Common myeloid progenitor, CD34-positive (primary cell): ENCODE results near the gene STKLD1.

Experiments
- CTCF ChIA-PET: fragments of 350-600 bp; sonication (Branson Sonifier 250); formaldehyde crosslinking; loops from one replicate; lab custom pipeline; 2021; ENCODE audit warnings: antibody characterized with exemption; lab: Charles Lee
- POLR2A ChIA-PET: fragments of 350-600 bp; sonication (Branson Sonifier 250); formaldehyde crosslinking; loops from one replicate; lab custom pipeline; 2021; ENCODE audit warnings: antibody characterized with exemption; lab: Charles Lee
- DNase-seq, 3 donors: peaks; one replicate each; pipeline versions ENCODE4 v3.0.0 to v3.0.0-alpha.2; 2013
- H3K27ac ChIP-seq, 2 experiments: 1 replicate in 1 of 2; 2 replicates in 1 of 2; pipeline ENCODE4 v1.7.0; 2013; ENCODE audit warnings: inconsistent platforms in 2 of 2, low read length in 2 of 2, mild to moderate bottlenecking in 2 of 2, low read depth in 1 of 2, moderate library complexity in 1 of 2; ENCODE audit not compliant: severe bottlenecking in 2 of 2, insufficient read depth in 1 of 2, poor library complexity in 1 of 2
- H3K27me3 ChIP-seq, 5 experiments: replicated peaks in 2 of 5; 1 replicate in 3 of 5; 2 replicates in 2 of 5; pipeline versions ENCODE4 v1.6.1 to v1.7.0; 2013; ENCODE audit warnings: low read length in 4 of 5, mild to moderate bottlenecking in 2 of 5, moderate library complexity in 2 of 5, inconsistent platforms in 1 of 5; ENCODE audit not compliant: insufficient read depth in 5 of 5, control insufficient read depth in 4 of 5
- H3K36me3 ChIP-seq, 4 experiments: 1 replicate in 2 of 4; 2 replicates in 2 of 4; pipeline versions ENCODE4 v1.6.1 to v1.7.0; 2013; ENCODE audit warnings: low read length in 3 of 4, control low read depth in 1 of 4, mild to moderate bottlenecking in 1 of 4; ENCODE audit not compliant: control insufficient read depth in 4 of 4, insufficient read depth in 4 of 4
- H3K4me1 ChIP-seq, 4 experiments: 1 replicate in 3 of 4; 2 replicates in 1 of 4; pipeline versions ENCODE4 v1.6.1 to v1.7.1; 2013; ENCODE audit warnings: low read length in 3 of 4, mild to moderate bottlenecking in 3 of 4, control low read depth in 1 of 4, inconsistent platforms in 1 of 4, moderate library complexity in 1 of 4; ENCODE audit not compliant: control insufficient read depth in 4 of 4, insufficient read depth in 4 of 4; ENCODE audit errors: control extremely low read depth in 1 of 4
- H3K4me3 ChIP-seq, 7 experiments: 1 replicate in 4 of 7; 2 replicates in 3 of 7; pipeline versions ENCODE4 v1.5.1 to v1.7.0; 2013; ENCODE audit warnings: mild to moderate bottlenecking in 7 of 7, low read length in 6 of 7, moderate library complexity in 6 of 7, inconsistent platforms in 2 of 7, low read depth in 2 of 7, control low read depth in 1 of 7; ENCODE audit not compliant: insufficient read depth in 4 of 7, control insufficient read depth in 1 of 7; ENCODE audit errors: extremely low read depth in 1 of 7
- H3K9me3 ChIP-seq, 5 experiments: 1 replicate in 4 of 5; 2 replicates in 1 of 5; pipeline versions ENCODE4 v1.6.1 to v1.7.1; 2013; ENCODE audit warnings: low read length in 4 of 5, mild to moderate bottlenecking in 2 of 5, inconsistent platforms in 1 of 5, low read depth in 1 of 5, moderate library complexity in 1 of 5; ENCODE audit not compliant: control insufficient read depth in 4 of 5, insufficient read depth in 2 of 5; ENCODE audit errors: control extremely low read depth in 1 of 5
- WGBS: methylation state at CpG from one replicate; pipeline ENCODE4 v1.1.5; 2013; ENCODE audit not compliant: insufficient coverage; 5-methylcytosine and 5-hydroxymethylcytosine counted together

The STKLD1 gene

GRCh38 chr9:133342570-133342969, 33.6 kb upstream of the STKLD1 start:
- CTCF ChIA-PET: interaction anchor here (0.8 to 3.0 kb wide), 9 partner anchors 8 to 156 kb away, joined by 3 to 18 read pairs (median 8); no protein-coding TSS in a partner anchor
- DNase-seq: peak in 2 of 3 donors; percentile 26 to 31
- Histone ChIP-seq H3K4me1 (peaks cover 3 to 62% (median 60%) of the 10 kb centered on the region in 4 experiments), H3K9me3 (no peaks in the 10 kb centered on the region), H3K27ac (peak overlapping the region in 1 of 2 experiments; percentile 65), H3K4me3 (no peak overlapping the region), H3K36me3 (peaks cover 6 to 69% (median 33%) of the 10 kb centered on the region in 4 experiments), H3K27me3 (no peaks in the 10 kb centered on the region)
- 90% methylated on average over 11 of the region's 11 CpGs for WGBS
- POLR2A ChIA-PET: no interaction called here

GRCh38 chr9:133344071-133344470, 32.1 kb upstream of the STKLD1 start:
- Histone ChIP-seq H3K36me3 (peaks cover 7 to 67% (median 30%) of the 10 kb centered on the region in 4 experiments), H3K4me3 (no peak overlapping the region), H3K9me3 (no peaks in the 10 kb centered on the region), H3K27ac (no peak overlapping the region), H3K27me3 (no peaks in the 10 kb centered on the region), H3K4me1 (peaks cover 6 to 63% (median 61%) of the 10 kb centered on the region in 4 experiments)
- ChIA-PET CTCF (interaction anchor here (0.9 to 1.9 kb wide), 3 partner anchors 13 to 156 kb away, joined by 3 to 9 read pairs (median 4); no protein-coding TSS in a partner anchor), POLR2A (no interaction called here)
- WGBS: 97% methylated on average over 18 of the region's 19 CpGs
- DNase-seq: no peak

GRCh38 chr9:133344979-133345378, 31.2 kb upstream of the STKLD1 start:
- peaks cover 4 to 63% (median 61%) of the 10 kb centered on the region in 4 experiments for H3K4me1 ChIP-seq
- H3K27ac ChIP-seq: no peak overlapping the region
- H3K36me3 ChIP-seq: peaks cover 11 to 70% (median 34%) of the 10 kb centered on the region in 4 experiments
- no peaks in the 10 kb centered on the region for H3K27me3 ChIP-seq
- WGBS: 96% methylated on average over 11 of the region's 12 CpGs
- POLR2A ChIA-PET: no interaction called here
- H3K4me3 ChIP-seq: no peak overlapping the region
- CTCF ChIA-PET: interaction anchor here (1.5 kb wide), 1 partner anchor 157 kb away, joined by 4 read pairs; no protein-coding TSS in a partner anchor
- DNase-seq: no peak
- H3K9me3 ChIP-seq: no peaks in the 10 kb centered on the region

GRCh38 chr9:133345596-133345995, 30.6 kb upstream of the STKLD1 start:
- H3K27ac ChIP-seq: no peak overlapping the region
- POLR2A ChIA-PET: no interaction called here
- CTCF ChIA-PET: interaction anchor here (1.6 kb wide), 1 partner anchor 165 kb away, joined by 3 read pairs; no protein-coding TSS in a partner anchor
- H3K4me3 ChIP-seq: no peak overlapping the region
- 100% methylated on average over 4 of the region's 6 CpGs for WGBS
- no peak for DNase-seq
- H3K36me3 ChIP-seq: peaks cover 15 to 71% (median 41%) of the 10 kb centered on the region in 4 experiments
- H3K4me1 ChIP-seq: peaks cover 4 to 58% (median 55%) of the 10 kb centered on the region in 4 experiments
- H3K9me3 ChIP-seq: no peaks in the 10 kb centered on the region
- no peaks in the 10 kb centered on the region for H3K27me3 ChIP-seq

- Histone ChIP-seq H3K4me3 (peak overlapping the region in 4 of 7 experiments; percentile 98 to 100 (median 99)), H3K4me1 (peaks cover 4 to 52% (median 49%) of the 10 kb centered on the region in 4 experiments), H3K36me3 (peaks cover 18 to 71% (median 47%) of the 10 kb centered on the region in 4 experiments), H3K27me3 (no peaks in the 10 kb centered on the region), H3K9me3 (no peaks in the 10 kb centered on the region), H3K27ac (peak overlapping the region in 1 of 2 experiments; percentile 83)
- 86% methylated on average over 14 of the region's 15 CpGs for WGBS
- CTCF ChIA-PET: interaction anchor here (0.9 to 1.6 kb wide), 2 partner anchors 9 to 165 kb away, joined by 3 to 5 read pairs; no protein-coding TSS in a partner anchor
- DNase-seq: no peak
- POLR2A ChIA-PET: no interaction called here
These were observed 30.0 kb upstream of the STKLD1 start for GRCh38 chr9:133346021-133346785.

- Histone ChIP-seq H3K9me3 (no peaks in the 10 kb centered on the region), H3K4me3 (peak overlapping the region; percentile 94 to 100 (median 99)), H3K36me3 (peaks cover 25 to 74% (median 59%) of the 10 kb centered on the region in 4 experiments), H3K4me1 (peaks cover 4 to 39% (median 36%) of the 10 kb centered on the region in 4 experiments), H3K27me3 (no peaks in the 10 kb centered on the region), H3K27ac (peak overlapping the region; percentile 58 to 99)
- POLR2A ChIA-PET: interaction anchor here (0.7 to 1.7 kb wide), 8 partner anchors 8 to 159 kb away, joined by 3 to 7 read pairs (median 4); partner anchors contain the start of genes STKLD1, SURF1, SURF2 and SURF4
- CTCF ChIA-PET: interaction anchor here (1.1 to 5.3 kb wide), 2 partner anchors 138 to 160 kb away, joined by 3 to 30 read pairs; no protein-coding TSS in a partner anchor
- WGBS: under 1% methylated on average over 24 of the region's 41 CpGs
- peak; percentile 27 to 64 (median 59) for DNase-seq
These were observed 28.6 kb upstream of the STKLD1 start for GRCh38 chr9:133347515-133347984.
